GM19328 (cell line): ENCODE results near the gene MXD4.

ENCODE experiments used
- ATAC-seq: cut with Tn5 transposase; IDR thresholded peaks from one replicate; pipeline ENCODE4 v1.9.1; 2021; ENCODE audit warnings: mild to moderate bottlenecking, moderate library complexity; ENCODE audit not compliant: unreplicated experiment

The MXD4 gene

DNA sequence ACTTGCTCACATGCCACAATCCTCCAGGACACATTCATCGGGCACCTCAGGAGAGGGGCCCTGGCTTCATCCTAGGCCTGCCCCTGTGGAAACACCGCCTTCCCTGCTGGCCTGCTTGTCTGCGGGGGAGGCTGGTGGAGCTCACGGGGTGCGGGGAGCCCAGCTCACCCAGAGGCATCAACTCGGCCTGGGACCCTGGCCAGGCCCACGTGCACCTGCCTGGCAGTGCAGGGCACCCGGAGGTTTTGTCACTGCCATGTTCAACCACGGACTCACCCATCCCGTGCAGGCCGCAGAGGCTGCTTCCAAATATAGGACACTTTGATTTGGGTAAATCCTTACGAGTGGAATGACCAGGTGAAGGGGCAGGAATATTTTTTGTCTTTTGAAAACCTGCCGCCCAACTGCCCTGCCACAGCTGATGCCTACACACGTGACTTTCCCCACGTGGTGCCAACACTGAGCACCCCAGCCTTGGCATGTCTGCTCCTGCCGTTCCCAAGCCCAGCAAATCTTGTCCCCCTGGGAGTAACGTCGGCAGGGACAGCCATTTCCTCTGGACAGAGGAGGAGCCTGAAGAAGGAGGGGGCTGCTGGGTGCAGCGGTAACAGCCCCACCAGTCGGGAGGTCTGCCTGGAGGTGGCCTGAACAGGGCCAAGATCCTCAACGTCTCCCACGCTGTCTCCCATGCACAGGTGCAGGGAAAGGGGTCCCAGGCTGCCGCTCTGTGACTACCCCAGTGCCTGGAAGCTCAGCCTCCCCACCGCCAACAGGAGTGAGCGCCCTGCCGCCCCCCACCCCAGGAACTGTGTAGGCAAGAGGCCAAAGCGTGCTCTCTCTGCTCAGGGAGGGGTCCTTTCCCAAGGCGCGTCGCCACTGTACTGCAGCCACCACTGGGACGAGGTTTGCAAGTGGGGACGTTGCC is 8.5 kb downstream of the MXD4 start:
- ATAC-seq: no peak

DNA sequence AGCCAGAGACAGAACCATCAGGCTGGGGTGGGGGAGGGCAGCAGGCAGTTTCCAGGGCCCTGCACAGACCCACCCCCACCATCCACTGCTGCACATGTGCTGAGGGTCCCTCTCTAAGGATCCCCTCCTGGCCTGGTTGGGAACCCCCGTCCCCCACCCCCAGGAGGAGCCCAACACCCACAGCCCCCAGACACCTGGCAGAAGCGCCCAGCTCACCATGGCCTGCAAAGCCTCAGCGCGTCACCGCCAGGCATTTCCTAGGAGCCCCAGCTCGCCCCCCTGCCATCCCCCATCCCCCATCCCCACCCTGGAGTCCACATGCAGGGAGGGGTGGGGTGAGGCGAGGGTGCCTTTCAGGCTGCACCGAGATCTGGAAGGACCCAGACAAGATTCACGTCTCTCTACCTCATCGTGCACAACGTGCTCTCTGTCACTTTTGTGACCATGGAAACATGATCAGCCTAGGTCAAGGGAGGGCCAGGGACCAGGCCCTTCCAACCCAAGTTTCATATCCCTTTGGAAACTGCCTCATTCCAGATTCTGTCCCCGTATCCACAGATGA is 9.3 kb downstream of the MXD4 start:
- no peak for ATAC-seq

DNA sequence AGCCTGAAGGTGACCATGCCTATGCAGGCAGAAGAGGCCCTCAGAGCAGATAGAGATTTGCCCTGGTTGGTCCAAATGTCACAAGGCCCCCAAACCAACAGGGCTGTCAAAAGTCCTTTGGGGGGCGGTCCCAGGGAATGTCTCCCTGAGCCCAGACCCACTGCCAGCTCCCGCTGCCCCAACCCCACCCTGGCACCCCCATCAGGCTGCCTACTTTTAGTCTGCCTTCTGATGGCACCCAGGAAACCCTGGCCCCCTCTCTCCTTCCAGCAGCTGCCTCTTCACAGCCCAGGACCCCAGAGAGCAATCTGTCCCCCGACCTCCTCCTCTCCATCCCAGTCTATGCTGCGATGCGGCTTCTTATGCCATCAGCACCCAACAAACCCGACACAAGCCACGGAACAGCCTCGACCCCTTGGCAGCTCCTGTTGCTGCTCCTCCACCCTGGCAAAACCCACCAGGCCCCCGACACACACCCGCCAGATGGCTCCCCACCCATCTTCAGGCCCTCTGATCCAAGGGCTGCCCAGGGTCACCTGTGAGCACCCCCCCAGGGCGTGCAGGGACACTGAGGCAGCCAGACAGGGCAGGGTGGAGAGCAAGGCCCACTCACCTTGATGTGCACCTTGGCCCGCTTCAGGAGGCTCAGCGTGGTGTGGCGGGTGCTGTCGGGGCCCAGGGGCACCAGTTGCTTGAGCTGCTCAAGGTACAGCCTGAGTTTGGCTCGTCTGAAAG is 9.9 kb downstream of the MXD4 start:
- no peak for ATAC-seq

DNA sequence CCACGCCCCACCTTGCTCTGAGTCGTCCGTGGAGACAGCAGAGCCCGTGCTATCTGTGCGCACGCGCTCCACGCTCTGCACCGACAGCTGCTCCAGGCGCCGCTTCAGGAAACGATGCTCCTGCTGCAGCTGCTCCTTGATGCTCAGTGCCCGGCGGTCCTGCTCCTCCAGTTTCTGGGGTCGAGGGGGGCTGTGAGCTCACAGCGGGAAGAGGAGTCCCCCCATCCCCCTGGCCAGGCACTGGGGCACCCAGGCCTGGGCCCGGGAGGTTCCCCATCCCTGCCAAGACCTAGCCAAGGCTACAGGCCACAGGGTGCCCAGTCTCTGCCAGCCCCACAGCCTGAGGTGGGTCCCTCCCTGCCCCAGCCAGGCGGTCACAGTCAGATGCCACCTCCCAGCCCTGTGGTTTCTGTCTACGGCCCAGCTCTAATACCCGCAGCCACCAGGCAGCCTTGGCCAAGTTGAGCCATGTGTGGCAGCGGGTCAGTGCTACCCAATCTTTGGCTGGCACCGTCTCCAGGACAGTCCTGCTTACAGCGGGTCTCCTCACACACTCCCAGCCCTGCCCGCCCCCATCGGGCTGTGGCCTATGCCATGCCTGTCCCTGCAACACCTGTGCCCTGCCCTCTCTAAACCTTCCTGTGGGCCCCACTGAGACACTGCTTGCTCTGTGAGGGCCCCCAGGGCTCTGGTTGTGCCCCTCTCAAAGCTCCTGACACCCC is 10.7 kb downstream of the MXD4 start:
- no peak for ATAC-seq

DNA sequence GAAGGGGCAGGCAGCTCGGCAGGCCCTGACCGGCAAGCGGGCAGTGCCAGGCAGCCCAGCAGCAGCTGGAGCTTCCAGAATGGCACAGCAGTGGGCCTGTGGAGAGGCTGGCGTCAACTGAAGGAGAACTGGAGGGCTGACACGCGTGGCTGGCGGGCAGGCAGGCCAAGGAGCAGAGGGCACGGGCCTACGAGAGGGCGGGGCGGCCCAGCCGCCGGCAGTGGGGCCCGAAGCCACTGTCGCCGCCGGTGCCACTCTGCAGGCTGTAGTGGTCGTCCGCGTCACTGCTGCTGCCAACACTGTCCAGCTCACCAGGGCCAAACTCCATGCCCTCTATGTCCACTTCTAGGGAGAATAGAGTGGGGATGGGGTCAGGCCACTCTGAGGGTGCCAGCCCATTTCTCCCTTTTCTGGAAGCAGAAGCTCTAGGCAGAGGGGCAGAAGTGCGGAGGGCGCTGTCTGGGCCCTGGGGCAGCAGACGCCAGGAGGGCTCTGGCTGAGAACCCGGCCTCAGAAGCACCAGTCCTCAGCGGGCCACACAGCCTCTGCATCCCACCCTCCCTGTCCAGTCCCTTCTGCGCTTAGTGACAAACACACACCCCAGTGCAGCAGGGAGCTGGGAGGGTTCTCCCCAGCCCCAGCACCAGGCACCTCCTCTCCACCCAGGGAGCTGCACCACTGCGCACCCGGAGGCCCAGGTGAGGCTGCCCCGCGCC is 11.4 kb downstream of the MXD4 start:
- ATAC-seq: no peak

DNA sequence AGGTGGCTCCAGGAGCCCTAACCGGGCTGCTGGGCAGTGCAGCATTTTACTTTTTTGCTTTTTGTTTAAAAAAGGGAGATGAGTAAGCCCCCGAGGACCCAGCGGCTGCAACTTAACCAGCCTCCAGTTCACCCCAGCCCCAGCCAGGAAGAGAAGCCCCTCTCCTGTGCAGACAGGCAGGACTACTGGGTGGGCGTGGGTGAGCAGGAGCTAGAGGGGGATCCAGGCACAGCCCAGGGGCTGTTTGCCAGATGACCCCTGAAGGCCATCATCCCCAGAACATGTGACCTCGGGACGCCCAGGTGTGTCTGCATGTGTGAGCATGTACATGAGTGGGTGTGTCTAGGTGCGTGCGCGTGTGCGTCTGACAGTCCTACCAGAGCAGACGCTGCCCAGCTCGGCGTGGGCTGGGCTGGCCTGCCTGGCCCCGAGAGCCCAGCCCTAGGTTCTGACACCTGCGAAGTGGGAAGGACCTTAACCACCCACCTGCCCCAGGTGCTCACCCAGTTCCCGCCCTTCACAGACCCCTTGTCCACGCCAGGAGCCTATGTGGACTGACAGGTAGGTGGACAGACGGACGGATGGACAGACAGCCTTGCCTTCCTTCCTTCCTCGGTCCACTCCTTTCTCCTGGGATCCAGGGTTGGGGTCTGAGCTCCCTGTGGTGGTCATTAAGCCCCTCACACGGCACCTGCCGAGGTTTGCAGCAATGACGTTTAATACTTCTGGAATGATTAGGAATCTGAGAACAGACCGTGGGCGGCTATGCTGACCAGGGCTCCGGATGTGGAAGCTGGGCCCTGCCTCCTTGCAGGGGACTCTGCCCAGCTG is 12.2 kb downstream of the MXD4 start:
- no peak for ATAC-seq

DNA sequence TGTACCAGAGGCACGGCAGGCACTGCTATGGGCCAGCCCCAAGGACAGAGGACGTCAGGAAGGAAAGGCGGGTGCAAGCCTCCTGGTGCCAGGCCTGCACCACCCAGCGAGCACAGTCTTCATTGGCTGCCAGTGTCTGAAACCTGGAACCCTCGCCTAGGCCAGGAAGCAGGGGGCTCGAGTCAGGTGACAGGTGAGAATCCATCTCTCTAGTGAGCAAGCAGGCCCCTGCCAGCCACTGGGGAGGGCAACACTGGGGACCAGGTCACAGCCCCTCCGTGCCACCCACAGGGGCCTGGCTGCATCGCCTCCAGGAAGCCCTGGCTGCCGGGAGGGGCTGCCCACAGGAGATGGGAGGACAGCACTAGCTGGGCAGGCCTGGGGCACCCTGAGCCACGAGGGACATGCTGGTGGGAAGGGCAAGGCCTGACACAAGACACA is 13.1 kb downstream of the MXD4 start:
- no peak for ATAC-seq

DNA sequence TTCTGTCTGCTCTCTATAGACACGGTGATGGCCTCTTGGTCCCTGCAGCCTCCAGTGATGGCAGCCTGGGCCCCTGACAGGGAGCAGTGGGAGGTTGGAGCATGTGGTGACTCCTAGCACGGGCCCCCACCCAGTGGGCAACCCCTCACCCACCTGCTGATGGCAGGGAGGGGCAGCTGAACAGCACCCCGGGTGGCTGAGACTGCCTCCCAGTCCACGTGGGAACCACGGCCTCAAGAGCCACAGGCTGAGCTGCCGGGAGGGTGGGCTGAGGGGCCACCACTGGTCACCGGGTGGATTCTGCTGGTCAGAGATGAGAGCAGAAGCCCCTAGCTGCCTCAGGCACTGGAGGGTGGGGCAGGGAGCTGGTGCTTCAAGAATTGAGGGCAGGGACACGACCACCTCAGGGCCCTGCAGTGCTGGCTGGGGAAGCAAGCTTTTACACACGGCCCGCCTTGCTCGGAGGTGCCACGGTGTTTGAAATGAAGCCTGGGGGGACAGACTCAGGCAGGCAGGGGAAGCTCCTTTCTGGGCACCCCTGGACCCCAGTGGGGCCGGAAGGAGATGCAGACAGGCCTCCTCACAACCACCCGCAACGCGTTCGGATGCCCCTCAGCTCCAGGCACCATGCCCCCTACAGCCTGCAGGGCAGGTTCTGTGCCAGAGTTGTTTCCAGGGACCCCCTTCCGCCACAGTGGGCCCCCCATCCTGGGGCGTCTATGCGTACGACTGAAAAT is 13.7 kb downstream of the MXD4 start:
- no peak for ATAC-seq

DNA sequence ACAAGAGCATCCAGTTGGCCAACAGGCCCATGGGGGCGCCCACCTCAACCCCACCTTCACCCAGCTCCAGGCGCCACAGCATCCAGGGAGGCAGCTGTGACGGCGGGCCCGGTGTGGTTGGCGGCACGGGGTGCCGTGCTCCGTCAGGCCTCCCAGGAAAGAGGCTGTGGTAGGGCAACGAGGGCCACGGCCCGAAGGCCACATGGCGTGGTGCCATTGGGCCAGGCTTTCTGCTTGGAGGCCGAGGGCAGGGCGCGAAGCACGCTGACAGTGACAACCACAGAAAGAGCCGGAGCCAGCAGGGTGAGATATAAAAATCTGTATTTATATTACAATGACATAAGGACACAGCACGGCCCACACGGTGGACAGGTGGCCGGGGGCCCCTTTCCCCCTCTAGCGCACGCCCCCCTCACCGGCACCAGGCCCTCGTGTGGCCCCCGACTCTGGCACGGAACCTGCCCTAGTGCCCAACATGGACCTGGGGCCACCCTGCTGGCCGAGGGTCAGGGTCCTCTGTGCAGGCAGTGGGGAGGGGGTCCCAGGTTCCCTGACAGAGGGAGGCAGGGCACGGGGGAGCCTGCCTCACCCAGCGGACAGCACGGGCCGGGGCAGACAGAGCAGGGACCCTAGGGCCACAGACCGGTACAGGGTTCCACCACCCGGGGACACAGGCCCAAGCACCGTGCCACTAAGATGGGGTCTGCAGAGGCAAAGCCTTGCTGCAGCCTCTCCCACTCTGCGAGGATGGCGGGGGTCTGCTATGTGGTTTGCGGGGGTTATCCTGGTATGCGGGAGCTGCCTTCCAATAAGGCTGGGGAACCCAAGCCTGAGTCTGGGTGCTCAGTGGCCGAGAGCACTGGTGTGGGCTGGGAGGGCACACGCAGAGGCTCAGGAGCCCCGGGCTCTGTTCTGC is 14.5 kb downstream of the MXD4 start:
- ATAC-seq: no peak

DNA sequence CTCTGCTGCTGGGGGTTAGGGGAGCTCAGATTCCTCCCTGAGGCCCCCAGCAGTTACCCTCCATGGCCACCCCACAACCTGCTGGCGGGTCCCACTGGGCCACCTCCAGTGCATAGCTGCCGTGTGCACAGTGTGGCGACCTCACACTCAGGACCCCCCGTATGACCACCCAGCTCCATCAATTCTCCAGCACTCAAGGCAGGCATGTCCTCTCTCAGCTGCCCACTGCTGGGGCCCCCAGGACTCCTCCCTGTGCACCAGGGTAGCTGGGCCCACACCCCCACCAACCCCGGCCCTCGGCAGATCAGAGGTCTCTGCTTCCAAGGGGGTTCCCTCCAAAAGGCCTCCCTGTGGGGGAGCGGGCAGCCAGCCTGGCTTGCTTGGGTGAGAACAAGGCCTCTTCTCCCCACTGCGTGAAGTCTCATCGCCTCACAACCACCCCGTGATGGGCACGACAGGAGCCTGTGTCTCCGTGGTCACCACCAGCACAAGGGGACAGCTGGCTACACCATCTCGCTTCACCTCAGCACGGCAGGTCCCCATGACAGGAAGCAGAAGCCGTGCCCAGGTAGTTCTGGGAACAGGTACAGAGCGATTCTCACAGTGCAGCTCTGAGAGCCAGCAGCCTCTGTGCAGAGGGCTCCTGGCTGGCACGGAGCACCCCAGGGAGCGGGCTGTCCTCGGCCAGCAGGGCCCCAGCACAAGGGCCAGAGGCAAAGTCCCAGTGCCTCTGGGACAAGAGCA is 15.4 kb downstream of the MXD4 start:
- ATAC-seq: no peak

DNA sequence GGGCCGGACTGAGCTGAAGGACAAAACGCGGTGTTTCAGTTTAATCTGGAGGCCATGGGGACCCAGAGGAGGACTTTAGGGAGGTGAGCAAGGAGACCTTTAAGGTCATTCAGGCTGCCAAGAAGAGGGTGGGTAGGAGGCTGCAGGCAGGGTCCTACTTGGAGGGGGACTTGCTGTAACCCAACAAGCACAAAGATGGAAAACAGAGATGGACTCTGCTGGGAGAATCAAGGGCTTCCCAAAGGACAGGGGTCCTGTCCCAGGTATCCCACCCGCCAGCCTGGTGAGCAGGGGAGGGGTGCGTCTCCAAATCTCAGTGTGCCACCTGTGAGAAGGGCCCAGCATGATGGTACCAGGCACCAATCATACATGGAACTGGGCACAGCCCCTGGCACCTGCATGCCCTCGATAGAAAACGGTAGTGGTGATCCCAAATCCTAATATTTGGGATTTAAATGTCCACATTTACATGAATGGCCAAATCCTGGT is 16.1 kb downstream of the MXD4 start:
- no peak for ATAC-seq

DNA sequence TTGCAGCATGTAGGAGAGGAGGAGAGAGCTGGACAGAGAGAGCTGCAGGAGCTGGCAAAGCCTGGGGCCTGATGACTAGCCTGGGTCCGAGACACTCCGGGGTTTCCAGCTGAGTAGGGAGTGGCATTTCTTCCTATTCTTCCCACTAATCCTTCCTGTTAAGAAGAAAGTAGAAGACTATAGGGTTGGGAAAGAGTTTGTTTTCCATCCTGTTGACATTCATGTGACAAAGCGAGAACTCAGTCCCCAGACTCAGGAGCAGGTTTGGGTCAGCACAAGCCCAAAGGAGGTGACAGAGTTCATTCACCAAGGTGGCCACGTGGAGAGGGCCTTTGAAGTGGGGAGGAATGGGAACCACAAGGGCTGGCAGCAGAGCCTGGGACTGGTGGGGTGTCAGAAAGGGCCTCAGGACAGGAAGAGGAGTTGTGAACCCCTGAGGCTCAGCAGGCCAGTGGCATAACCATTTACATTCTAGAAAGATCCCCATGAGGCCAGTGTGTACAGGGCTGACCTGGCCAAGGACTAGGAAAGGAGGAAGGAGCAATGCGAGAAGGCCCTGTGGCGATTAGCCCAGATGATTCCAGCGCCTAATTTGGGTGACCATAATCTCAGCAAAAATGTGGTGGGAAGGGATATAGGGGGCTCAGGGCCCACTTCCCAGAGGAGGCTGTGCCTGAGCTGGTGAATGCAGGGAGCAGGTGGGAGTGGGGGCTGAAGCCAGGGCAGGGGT is 16.7 kb downstream of the MXD4 start:
- no peak for ATAC-seq

DNA sequence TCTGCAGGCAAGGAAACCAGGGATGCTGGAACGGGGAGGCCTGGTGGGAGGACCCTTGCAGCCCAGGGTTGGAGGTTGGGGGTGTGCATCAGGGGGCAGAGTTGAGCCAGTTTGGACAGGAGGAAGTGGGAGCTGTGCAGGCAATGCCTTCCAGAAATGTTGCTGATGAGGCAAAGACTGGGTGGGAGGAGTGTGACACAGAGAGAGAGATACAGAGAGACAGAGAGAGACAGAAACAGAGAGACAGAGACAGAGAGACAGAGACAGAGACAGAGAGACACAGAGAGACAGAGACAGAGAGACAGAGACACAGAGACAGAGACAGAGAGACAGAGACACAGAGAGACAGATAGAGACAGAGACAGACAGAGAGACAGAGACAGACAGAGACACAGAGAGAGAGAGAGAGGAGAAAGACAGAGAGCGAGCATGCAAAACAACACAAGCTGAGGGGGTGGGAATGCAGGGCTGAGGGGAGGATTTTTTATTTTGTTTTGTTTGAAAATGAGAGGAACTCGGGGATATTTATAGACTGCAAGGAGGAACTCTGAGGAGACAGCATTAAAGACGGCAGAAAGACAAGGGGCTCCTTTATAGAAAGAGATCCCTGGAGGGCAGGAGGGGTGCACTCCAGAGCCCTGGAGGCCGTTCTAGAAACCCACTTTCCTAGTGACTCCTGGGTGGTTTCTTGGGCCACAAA is 18.1 kb downstream of the MXD4 start:
- no peak for ATAC-seq

DNA sequence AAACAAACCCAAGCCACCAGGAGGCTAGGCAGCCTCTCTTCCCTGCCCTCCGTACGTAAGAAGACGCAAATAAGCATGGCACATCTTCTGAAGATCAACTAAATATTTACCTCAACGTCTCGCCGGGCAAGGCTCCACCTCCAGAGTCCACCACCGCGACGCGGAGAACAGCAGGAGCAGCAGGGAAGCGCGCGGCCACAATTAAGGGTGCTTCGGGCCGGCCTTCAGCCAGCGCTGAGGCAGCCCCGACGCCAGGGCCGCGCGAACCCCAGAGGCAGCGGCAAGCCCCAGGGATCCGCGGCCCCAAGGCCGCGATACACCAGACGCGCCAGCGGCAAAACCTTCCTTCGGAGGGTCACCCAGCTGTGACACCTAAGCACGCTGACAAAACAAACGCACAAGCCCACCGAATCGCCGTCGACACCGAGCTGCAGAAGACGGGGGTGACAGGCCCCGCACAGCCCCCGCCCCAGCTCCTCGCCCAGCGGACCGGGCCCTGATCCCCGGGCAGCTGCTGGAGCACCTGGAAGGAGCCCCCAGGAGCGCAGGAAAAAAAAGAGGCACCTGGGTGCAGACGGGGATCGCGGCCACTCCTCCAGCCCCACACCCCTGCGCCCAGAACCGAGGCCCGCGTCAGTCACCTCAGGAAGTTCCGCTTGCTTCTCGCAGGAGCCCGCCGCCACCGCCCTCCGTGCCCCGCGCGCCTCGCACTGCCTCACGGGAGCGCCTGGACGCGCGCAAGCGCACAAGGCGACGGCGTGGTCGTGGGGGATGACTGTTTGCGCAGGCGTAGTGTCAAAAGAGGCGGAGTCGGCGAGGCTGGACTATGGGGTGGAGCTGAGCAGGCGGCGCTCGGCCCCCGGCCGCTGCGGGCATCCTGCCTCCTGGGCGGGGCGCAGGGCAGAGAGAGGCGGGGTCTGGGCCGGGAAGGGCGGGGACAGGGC is 20.2 kb downstream of the MXD4 start, which contains the start of the genes HAUS3 and POLN:
Gene HAUS3 (minus strand): TSS at position 712 of the 944 bp plus-strand sequence. CDS start 1,175 bp downstream, outside the sequence.
Gene POLN (minus strand): TSS at position 712 of the 944 bp plus-strand sequence. CDS start 12,890 bp downstream, outside the sequence.
- ATAC-seq: peak; percentile 89
